ENCODE data around the gene GFPT1.
A peak's percentile ranks its signal among the peaks of the same experiment; 100 is the strongest.
"Not testable (repeated sequence)": the region's sequence is repeated elsewhere in the genome, so short reads cannot be mapped to it uniquely, and the experiment has no call there.

Gene GFPT1

GRCh38 chr2:69383176-69383812 is 3.7 kb downstream of the GFPT1 start:
- no peak for DNase-seq

DNA sequence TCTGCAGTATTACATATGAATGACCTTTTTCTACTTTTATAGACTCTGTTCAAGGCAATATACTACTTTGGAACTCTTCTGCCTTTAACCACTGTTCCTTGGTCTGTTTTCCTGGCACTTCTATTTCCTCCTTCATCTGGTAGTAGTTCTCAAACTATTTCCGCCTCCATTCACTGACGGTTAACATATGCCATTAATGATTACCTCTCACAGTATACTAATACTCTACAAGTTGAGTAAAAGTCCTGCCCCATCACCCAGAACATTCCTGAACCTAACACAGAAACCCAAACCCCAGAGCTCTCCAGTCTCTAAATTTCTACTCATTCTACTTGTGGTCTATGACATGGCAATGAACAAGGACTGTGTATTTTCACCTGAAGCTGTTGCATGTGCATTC is 4.5 kb downstream of the GFPT1 start:
- DNase-seq, result no peak

- DNase-seq, result peak; percentile 46
These were observed 5.7 kb downstream of the GFPT1 start for GRCh38 chr2:69381337-69381737.

- DNase-seq, result no peak
These were observed 6.7 kb downstream of the GFPT1 start for GRCh38 chr2:69380072-69380917.

GRCh38 chr2:69376403-69376802 is 10.6 kb downstream of the GFPT1 start:
- no peak for DNase-seq

DNA sequence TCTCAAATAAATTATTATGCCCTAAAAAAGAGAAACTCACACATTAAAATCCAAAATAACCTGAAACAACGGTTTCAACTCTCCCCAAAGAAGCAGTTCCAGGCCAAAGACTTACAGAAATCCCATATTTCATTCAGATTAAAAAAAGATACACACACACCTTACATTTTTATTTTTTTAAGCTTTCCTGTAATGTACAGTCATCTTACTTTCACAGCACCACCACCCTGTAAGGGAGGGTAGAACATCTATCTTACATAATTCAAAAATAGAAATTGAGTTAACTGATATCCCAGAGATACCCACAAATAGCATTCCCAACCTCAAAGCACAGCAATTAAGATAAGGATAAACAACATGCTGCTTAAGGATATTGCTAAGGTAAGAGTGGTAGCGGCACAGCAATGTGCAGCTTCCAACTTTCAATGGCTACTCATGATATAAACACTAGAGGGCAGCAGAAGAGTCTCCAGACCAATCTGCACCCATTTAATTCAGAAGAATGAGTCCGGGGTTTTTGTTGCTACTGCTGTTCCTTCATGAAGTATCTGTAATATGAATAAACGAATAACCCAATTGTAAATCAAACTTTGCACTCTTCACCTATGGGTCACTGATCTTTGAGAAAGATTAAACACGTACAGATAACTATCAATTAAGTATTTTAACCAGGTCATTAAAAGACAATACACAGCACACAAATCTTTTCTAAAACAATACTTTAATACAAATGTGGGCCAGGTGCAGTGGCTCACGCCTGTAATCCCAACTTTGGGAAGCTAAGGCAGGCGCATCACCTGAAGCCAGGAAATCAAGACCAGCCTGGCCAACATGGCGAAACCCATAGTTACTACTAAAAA is 11.3 kb downstream of the GFPT1 start:
- DNase-seq, result peak; percentile 85

DNA sequence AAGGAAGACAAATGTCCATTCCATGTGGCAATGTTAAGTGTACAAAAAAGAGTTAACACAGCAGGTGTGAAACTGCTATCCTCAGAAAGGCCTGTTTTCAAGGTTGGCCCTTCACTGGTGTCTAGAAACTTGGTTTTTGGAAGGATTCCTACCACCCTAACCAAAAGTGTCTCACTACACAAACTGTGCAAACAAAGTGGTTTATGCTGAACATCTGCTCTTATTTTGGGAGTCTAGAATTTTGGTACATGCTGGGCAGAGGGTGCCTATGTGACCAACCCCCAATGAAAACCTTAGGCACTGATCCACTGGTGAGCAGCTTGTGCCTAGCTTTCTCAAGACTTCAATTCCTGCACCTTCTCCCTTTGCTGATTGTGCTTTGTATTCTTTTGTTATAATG is 14.3 kb downstream of the GFPT1 start:
- DNase-seq, result no peak

DNA sequence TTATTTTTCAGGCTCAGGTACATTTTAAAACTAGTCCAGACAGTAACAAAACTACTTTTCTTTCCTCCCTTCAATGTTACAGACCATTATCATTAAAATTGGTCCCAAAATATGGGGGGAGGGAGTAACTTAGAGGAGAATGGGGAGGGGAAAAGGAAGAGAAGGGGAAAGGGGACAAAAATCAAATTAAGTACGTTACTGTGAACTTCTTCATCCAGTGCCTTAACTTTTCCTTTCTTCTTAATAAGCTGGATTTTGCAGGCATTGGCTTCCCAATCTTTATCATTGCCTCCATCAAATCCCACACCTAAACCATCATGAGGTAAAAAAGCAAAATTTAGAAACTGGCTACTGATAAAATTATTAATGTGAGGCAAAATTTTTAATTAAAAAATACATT is 17.2 kb downstream of the GFPT1 start:
- no peak for DNase-seq

- no peak for DNase-seq
These were observed 18.4 kb downstream of the GFPT1 start for GRCh38 chr2:69368588-69368987.

DNA sequence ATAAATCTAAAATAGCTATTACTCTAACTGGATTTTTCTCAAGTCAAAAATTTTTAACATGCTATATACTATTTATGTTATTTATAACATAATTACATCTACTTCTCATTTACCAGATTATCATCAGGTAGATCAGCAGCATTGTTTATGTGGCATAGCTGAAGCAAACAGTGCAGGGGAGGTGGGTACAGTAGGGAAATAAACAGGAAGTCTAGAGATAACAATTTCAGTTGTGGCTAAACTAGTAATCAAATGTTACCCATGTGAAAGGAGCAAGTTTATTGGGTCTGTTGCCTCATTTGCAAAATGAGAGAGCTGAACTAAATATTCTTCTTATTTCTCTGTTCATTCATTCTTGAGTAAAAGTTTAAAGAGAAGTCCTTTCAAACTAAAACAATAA is 27.7 kb downstream of the GFPT1 start:
- no peak for DNase-seq

DNA sequence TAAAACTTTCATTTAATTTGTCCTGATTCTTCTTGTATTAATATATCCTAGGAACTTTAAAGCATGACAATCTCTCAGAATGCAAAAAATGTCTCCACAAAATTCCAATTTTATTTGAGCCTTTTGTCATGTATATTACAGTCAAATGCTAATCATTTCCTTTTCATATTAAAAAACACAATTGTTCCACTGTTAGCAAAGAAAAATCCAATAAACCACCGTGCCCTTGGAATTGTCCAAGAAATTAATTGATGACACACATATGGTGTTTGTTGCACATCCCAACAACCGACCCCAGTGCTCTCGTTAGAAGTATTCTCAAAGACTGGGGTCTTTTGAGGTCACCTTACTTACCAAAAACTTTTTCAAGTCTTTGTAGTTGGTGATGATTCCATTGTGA is 28.1 kb downstream of the GFPT1 start:
- no peak for DNase-seq

DNA sequence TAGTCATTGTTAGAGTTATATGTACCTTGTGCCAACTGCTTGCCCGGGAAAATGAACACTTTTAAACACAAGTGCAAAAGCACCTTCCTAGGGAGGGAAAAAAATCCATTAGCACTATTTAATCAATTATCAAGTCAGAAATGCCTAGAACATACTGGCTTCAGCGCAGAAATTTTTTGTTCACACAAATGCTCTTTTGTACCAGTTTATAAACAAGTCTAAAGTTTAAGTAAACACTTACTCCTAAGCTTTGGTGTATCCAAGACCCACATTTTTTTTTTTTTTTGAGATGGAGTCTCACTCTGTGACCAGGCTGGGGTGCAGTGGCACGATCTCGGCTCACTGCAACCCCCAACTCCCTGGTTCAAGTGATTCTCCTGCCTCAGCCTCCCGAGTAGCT is 30.6 kb downstream of the GFPT1 start:
- no peak for DNase-seq

DNA sequence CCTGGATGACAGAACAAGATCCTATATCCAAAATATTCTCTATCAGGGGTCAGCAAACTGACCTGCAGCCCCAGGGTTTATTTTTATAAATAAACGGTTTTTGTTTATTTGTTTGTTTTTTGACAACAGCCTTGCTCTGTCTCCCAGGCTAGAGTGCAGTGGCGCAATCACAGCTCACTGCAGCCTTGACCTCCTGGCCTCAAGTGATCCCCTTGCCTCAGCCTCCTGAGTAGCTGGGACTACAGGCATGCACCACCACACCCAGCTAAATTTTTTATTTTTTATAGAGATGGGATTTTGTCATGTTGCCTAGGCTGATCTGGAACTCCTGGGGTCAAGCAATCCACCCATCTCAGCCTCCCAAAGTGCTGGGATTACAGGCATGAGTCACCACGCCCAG is 32.1 kb downstream of the GFPT1 start:
- DNase-seq, result not testable (repeated sequence)

DNA sequence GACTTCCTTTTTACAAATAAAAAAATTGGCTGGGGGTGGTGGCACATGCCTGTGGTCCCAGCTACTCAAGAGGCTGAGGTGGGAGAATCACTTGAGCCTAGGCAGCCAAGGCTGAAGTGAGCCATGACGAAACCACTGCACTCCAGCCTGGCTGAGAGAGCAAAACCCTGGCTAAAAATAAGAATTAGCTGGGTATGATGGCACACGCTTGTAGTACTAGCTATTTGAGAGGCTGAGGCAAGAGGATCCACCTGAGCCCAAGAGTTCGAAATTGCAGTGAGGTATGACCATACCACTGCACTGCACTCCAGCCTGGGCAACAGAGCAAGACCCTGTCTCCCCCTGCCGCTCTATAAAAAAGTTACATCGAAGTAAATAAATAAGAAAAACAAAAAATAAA is 33.7 kb downstream of the GFPT1 start:
- no peak for DNase-seq

GRCh38 chr2:69348781-69349180 is 38.2 kb downstream of the GFPT1 start:
- DNase-seq, result no peak

DNA sequence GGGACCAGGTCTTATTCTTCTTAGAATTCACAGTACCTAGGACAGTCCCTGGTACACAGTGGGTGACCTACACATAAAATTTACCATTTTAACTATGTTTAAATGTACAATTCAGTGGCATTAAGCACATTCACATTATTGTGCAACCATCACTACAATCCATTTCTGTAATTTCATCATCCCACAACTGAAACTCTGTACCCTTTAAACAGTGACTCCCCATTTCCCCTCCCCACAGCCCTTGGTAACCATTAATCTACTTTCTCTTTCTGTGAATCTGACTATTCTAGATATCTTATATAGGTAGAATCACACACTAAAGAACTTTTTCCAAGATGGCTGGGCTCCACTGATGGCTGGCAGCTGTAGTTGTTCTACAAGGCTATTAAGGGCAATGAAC is 41.6 kb downstream of the GFPT1 start:
- peak; percentile 17 for DNase-seq

- DNase-seq, result no peak
These were observed 42.7 kb downstream of the GFPT1 start for GRCh38 chr2:69344305-69344704.

DNA sequence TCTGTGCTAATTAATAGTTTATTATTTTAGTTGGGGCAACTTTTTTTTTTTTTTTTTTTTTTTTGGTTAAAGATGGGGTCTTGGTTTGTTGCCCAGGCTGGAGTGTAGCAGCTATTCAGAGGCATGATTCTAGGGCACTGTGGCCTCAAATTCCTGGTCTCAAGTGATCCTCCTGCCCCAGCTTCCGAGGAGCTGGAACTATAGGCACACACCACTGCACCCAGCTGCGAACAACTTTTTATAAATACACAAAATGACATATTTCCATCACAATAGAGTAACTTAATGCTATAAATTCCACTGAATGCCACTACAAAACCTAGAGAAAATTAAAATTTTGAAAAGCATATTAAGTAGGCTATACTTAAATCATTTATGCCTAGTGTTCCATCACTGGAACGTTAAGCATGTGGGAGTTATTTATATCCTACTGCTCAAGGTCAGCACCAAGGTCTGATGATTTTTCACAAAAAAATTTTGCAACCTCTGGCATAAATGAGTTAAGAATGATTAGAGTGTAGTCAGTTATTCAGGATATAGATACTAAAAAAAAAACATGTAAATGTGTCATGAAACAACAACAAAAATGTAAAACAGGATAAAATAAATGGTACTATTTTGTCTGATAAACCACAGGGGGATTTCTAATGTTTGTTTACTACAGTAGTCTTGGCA is 46.8 kb downstream of the GFPT1 start:
- no peak for DNase-seq

DNA sequence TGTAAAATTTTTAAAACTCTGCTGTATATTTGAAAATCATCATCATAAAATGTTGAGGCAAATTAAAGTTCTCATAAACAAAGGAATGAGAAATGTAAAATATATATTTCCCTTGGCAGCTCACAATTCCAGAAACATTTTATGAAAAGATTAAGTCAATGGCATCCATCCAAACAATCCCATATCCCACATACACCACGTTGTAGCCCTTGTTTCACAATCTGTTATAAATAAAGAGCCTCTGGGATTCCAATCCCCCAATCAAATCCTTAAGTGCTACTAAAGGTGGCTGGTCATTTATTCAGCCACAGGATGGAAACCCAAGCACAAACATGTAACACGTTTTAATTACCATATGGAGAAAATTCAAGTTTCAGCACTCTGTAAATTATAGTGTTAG is 51.7 kb downstream of the GFPT1 start:
- no peak for DNase-seq

DNA sequence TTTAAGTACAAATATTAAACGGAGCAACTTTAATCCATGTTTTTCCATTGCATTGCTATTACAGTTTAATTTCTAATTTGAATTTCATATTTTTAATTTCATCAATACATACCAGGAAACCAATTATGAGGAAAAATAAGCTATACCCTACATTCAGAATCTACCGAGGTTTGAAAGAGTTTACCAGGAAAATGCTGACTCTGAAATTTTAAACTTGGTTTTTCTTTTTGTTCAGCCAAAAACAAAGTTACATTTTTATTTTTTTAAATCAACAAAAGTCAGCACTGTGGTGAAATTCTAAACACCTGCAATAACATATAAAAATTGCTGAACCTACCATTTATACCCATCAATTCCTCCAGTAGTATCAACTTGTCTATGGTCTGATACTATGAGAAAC is 53.7 kb downstream of the GFPT1 start:
- no peak for DNase-seq

GRCh38 chr2:69330781-69331180 is 56.2 kb downstream of the GFPT1 start:
- no peak for DNase-seq

GRCh38 chr2:69322631-69323030 is 64.4 kb downstream of the GFPT1 start:
- DNase-seq, result no peak

DNA sequence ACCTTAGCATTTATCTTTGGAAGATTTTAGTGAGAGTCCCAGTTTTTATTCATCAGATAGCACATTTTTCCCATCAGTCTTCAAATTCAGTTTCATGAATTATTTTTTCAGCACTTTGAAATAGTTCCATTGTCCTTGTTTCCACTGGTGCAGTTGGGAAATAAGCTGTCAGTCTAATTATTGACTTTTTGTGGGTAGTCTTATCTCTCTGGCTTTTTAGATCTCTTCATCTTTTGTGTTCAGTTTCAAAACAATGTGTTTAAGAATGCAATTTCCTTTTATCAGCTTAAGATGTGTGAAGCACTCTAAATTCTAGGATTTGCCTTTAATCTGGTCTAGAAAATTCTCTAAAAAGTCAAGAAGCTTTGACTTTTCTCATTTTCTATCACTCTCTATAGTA is 70.5 kb downstream of the GFPT1 start:
- peak; percentile 5 for DNase-seq

All from hematopoietic multipotent progenitor cell treated with erythropoietin and hydrocortisone succinate and interleukin-3 and kit ligand, for 6 days (in vitro differentiated cells).